ENCODE results near the gene ABCC6.
A peak's percentile ranks its signal among the peaks of the same experiment; 100 is the strongest.
"Not testable (repeated sequence)": the region's sequence is repeated elsewhere in the genome, so short reads cannot be mapped to it uniquely, and the experiment has no call there.

DNA sequence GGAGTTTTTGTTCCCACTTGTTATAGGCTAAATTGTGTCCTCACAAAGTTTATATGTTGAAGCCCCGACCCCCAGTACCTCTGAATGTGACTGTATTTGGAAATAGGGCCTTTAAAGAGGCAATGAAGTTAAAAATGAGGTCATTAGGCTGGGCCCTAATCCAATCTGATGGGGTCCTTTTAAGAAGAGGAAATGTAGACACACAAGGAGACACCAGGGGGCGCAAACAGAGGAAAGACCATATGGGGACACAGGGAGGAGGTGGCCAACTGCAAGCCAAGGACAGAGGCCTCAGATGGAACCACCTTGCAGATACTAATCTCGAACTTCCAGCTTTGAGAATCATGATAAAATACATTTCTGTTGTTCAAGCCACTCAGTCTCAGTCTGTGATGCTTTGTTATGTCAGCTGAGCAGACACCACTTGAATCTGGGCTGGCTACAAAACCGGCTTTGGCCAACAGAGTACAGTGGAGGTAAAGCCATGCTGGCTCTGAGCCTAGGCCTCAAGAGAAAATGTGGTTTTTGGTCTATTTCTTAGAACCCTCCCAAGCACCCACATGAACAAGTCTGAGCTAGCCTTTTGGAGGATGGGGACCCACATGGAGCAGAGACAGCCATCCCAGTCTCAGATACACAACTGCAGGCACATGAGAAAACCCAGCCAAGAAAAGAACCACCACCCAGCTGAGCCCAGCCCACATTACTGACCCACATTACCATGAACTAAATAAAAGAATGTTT lies 20.7 kb downstream of the ABCC6 start:
- not testable (repeated sequence) for TF ChIP-seq EZH2 (IDR thresholded peaks at IDR 0.05; ENCODE audit: borderline replicate concordance, insufficient read depth, low read depth, low read length, poor library complexity, severe bottlenecking)
- TF ChIP-seq, protein P1, sequence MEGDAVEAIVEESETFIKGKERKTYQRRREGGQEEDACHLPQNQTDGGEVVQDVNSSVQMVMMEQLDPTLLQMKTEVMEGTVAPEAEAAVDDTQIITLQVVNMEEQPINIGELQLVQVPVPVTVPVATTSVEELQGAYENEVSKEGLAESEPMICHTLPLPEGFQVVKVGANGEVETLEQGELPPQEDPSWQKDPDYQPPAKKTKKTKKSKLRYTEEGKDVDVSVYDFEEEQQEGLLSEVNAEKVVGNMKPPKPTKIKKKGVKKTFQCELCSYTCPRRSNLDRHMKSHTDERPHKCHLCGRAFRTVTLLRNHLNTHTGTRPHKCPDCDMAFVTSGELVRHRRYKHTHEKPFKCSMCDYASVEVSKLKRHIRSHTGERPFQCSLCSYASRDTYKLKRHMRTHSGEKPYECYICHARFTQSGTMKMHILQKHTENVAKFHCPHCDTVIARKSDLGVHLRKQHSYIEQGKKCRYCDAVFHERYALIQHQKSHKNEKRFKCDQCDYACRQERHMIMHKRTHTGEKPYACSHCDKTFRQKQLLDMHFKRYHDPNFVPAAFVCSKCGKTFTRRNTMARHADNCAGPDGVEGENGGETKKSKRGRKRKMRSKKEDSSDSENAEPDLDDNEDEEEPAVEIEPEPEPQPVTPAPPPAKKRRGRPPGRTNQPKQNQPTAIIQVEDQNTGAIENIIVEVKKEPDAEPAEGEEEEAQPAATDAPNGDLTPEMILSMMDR (IDR thresholded peaks at IDR 0.05) = peak; percentile 23
